Naive B cell (primary cell): ENCODE results near the gene HIVEP2. TPM values are rescaled to one million over a fixed set of nuclear protein-coding genes. Genes with fewer than 3 reads are reported as not detected.

Source experiments
- ATAC-seq, 2 donors: fragments of 150-1000 bp; cut with Tn5 transposase; 2 replicates each; pipeline ENCODE4 v1.10.0; 2021; ENCODE audit warnings: low read depth in 2 of 2, mild to moderate bottlenecking in 2 of 2, moderate library complexity in 2 of 2
- DNase-seq: peaks from one replicate; pipeline ENCODE4 v3.0.0; 2022
- H3K27ac Mint-ChIP-seq, 6 donors: one replicate each; pipeline ENCODE4 v1.8.0; 2020 to 2022; ENCODE audit warnings: mild to moderate bottlenecking in 6 of 6, mixed read lengths in 6 of 6, moderate library complexity in 5 of 6, inconsistent platforms in 2 of 6
- H3K27me3 Mint-ChIP-seq, 3 donors: one replicate each; pipeline ENCODE4 v1.8.0; 2021 to 2022; ENCODE audit warnings: mixed read lengths in 3 of 3, mild to moderate bottlenecking in 1 of 3
- H3K36me3 Mint-ChIP-seq, 2 donors: one replicate each; pipeline ENCODE4 v1.8.0; 2020 to 2022; ENCODE audit warnings: mixed read lengths in 2 of 2, inconsistent platforms in 1 of 2, mild to moderate bottlenecking in 1 of 2
- H3K4me1 Mint-ChIP-seq, 3 donors: one replicate each; pipeline ENCODE4 v1.8.0; 2020 to 2022; ENCODE audit warnings: mixed read lengths in 3 of 3, inconsistent platforms in 1 of 3, mild to moderate bottlenecking in 1 of 3, moderate library complexity in 1 of 3
- H3K4me3 Mint-ChIP-seq, 8 donors: one replicate each; pipeline ENCODE4 v1.8.0; 2020 to 2022; ENCODE audit warnings: mild to moderate bottlenecking in 8 of 8, mixed read lengths in 8 of 8, moderate library complexity in 8 of 8, inconsistent platforms in 2 of 8
- H3K9me3 Mint-ChIP-seq, 7 donors: one replicate each; pipeline ENCODE4 v1.8.0; 2020 to 2022; ENCODE audit warnings: mixed read lengths in 7 of 7, mild to moderate bottlenecking in 5 of 7, inconsistent platforms in 2 of 7, moderate library complexity in 1 of 7
- polyA plus RNA-seq, 6 donors: library from polyadenylated mRNA; unstranded; fragments of 300-500 nt; fragmentation: Illumina TruSeq; gene quantifications; one replicate each; pipeline ENCODE4 v1.2.3, GENCODE V29; 2021; ENCODE audit warnings: low read depth in 6 of 6

HIVEP2 gene
- polyA plus RNA-seq, 6 donors from 2014 or later, result 2.7 to 10.2 (median 5.4) TPM

- Mint-ChIP-seq H3K36me3 (peaks cover 0 to 1% of the 10 kb centered on the region in 2 donors), H3K27ac (peak overlapping the region; percentile 81 to 97 (median 90)), H3K4me1 (peaks cover 61 to 82% (median 74%) of the 10 kb centered on the region in 3 donors), H3K27me3 (no peaks in the 10 kb centered on the region), H3K4me3 (peak overlapping the region in 3 of 8 donors; percentile 14 to 59 (median 50)), H3K9me3 (peaks cover 0 to 2% (median 0%) of the 10 kb centered on the region in 7 donors)
- peak; percentile 24 to 27 for ATAC-seq
- DNase-seq, result no peak
Observed at GRCh38 chr6:142872376-142872775, 72.6 kb downstream of the HIVEP2 start.

GRCh38 chr6:142871910-142872331 is 73.1 kb downstream of the HIVEP2 start:
- peak; percentile 53 for DNase-seq
- no peaks in the 10 kb centered on the region for H3K9me3 Mint-ChIP-seq
- no peaks in the 10 kb centered on the region for H3K36me3 Mint-ChIP-seq
- peak overlapping the region; percentile 81 to 97 (median 91) for H3K27ac Mint-ChIP-seq
- ATAC-seq, result peak; percentile 87 to 93
- peaks cover 64 to 86% (median 79%) of the 10 kb centered on the region in 3 donors for H3K4me1 Mint-ChIP-seq
- H3K27me3 Mint-ChIP-seq, result no peaks in the 10 kb centered on the region
- peak overlapping the region in 7 of 8 donors; percentile 14 to 69 (median 41) for H3K4me3 Mint-ChIP-seq

- Mint-ChIP-seq H3K27ac (peak overlapping the region; percentile 15 to 90 (median 74)), H3K9me3 (no peaks in the 10 kb centered on the region), H3K4me1 (peaks cover 65 to 89% (median 81%) of the 10 kb centered on the region in 3 donors), H3K27me3 (no peaks in the 10 kb centered on the region), H3K36me3 (no peaks in the 10 kb centered on the region), H3K4me3 (no peak overlapping the region)
- no peak for ATAC-seq
- DNase-seq, result no peak
Observed at GRCh38 chr6:142870787-142871415, 74.1 kb downstream of the HIVEP2 start.

- ATAC-seq (no peak), DNase-seq (no peak)
- Mint-ChIP-seq H3K36me3 (no peaks in the 10 kb centered on the region), H3K4me1 (peaks cover 54 to 88% (median 79%) of the 10 kb centered on the region in 3 donors), H3K27ac (peak overlapping the region in 4 of 6 donors; percentile 8 to 93 (median 66)), H3K4me3 (no peak overlapping the region), H3K9me3 (no peaks in the 10 kb centered on the region), H3K27me3 (no peaks in the 10 kb centered on the region)
Observed at GRCh38 chr6:142868917-142869316, 76.1 kb downstream of the HIVEP2 start.

- Mint-ChIP-seq H3K36me3 (no peaks in the 10 kb centered on the region), H3K9me3 (no peaks in the 10 kb centered on the region), H3K27me3 (no peaks in the 10 kb centered on the region), H3K27ac (peak overlapping the region; percentile 77 to 95 (median 86)), H3K4me3 (peak overlapping the region; percentile 59 to 87 (median 80)), H3K4me1 (peaks cover 56 to 89% (median 77%) of the 10 kb centered on the region in 3 donors)
- ATAC-seq (peak; percentile 34 to 50), DNase-seq (no peak)
Observed at GRCh38 chr6:142867988-142868812, 76.8 kb downstream of the HIVEP2 start.

- H3K9me3 Mint-ChIP-seq, result no peaks in the 10 kb centered on the region
- H3K27me3 Mint-ChIP-seq, result no peaks in the 10 kb centered on the region
- DNase-seq (no peak), ATAC-seq (no peak)
- peak overlapping the region in 6 of 8 donors; percentile 59 to 84 (median 76) for H3K4me3 Mint-ChIP-seq
- H3K27ac Mint-ChIP-seq, result peak overlapping the region in 5 of 6 donors; percentile 64 to 93 (median 77)
- peaks cover 49 to 81% (median 69%) of the 10 kb centered on the region in 3 donors for H3K4me1 Mint-ChIP-seq
- H3K36me3 Mint-ChIP-seq, result no peaks in the 10 kb centered on the region
Observed at GRCh38 chr6:142867355-142867801, 77.6 kb downstream of the HIVEP2 start.

GRCh38 chr6:142863981-142864380 is 81.0 kb downstream of the HIVEP2 start:
- H3K4me3 Mint-ChIP-seq, result peak overlapping the region in 3 of 8 donors; percentile 0 to 48 (median 47)
- ATAC-seq (no peak), DNase-seq (no peak)
- H3K9me3 Mint-ChIP-seq, result no peaks in the 10 kb centered on the region
- H3K36me3 Mint-ChIP-seq, result peaks cover 0 to 10% of the 10 kb centered on the region in 2 donors
- peaks cover 47 to 74% (median 64%) of the 10 kb centered on the region in 3 donors for H3K4me1 Mint-ChIP-seq
- peak overlapping the region in 4 of 6 donors; percentile 57 to 75 (median 67) for H3K27ac Mint-ChIP-seq
- H3K27me3 Mint-ChIP-seq, result no peaks in the 10 kb centered on the region

- H3K4me3 Mint-ChIP-seq, result no peak overlapping the region
- no peak for DNase-seq
Observed at GRCh38 chr6:142861711-142862110, 83.3 kb downstream of the HIVEP2 start.

GRCh38 chr6:142860498-142860897 is 84.5 kb downstream of the HIVEP2 start:
- DNase-seq (no peak), ATAC-seq (no peak)
- Mint-ChIP-seq H3K27ac (peak overlapping the region in 5 of 6 donors; percentile 2 to 67 (median 39)), H3K36me3 (peaks cover 0 to 10% of the 10 kb centered on the region in 2 donors), H3K4me3 (peak overlapping the region in 2 of 8 donors; percentile 35 to 77), H3K27me3 (no peaks in the 10 kb centered on the region), H3K9me3 (no peaks in the 10 kb centered on the region), H3K4me1 (peaks cover 53 to 76% (median 71%) of the 10 kb centered on the region in 3 donors)

More at GRCh38 chr6:142861711-142862110, 83.3 kb downstream of the HIVEP2 start:
- peak overlapping the region; percentile 27 to 91 (median 55) for H3K27ac Mint-ChIP-seq
- no peak for ATAC-seq
- H3K27me3 Mint-ChIP-seq, result no peaks in the 10 kb centered on the region
- no peaks in the 10 kb centered on the region for H3K9me3 Mint-ChIP-seq
- peaks cover 0 to 10% of the 10 kb centered on the region in 2 donors for H3K36me3 Mint-ChIP-seq
- H3K4me1 Mint-ChIP-seq, result peaks cover 54 to 75% (median 69%) of the 10 kb centered on the region in 3 donors

- Mint-ChIP-seq H3K9me3 (peaks cover 0 to 5% (median 0%) of the 10 kb centered on the region in 7 donors), H3K4me1 (peaks cover 62 to 79% (median 78%) of the 10 kb centered on the region in 3 donors), H3K36me3 (peaks cover 0 to 10% of the 10 kb centered on the region in 2 donors), H3K27me3 (no peaks in the 10 kb centered on the region), H3K4me3 (peak overlapping the region; percentile 68 to 94 (median 88)), H3K27ac (peak overlapping the region; percentile 94 to 98 (median 96))
- ATAC-seq (peak; percentile 27 to 29), DNase-seq (no peak)
Observed at GRCh38 chr6:142857796-142858555, 87.0 kb downstream of the HIVEP2 start.

GRCh38 chr6:142857233-142857761 is 87.7 kb downstream of the HIVEP2 start:
- Mint-ChIP-seq H3K4me1 (peaks cover 67 to 86% (median 84%) of the 10 kb centered on the region in 3 donors), H3K27me3 (no peaks in the 10 kb centered on the region), H3K27ac (peak overlapping the region; percentile 94 to 98 (median 96)), H3K4me3 (peak overlapping the region; percentile 68 to 94 (median 88)), H3K36me3 (peaks cover 0 to 10% of the 10 kb centered on the region in 2 donors), H3K9me3 (peaks cover 0 to 5% (median 0%) of the 10 kb centered on the region in 7 donors)
- DNase-seq (peak; percentile 54), ATAC-seq (peak; percentile 43 to 58)

- H3K36me3 Mint-ChIP-seq, result peaks cover 0 to 10% of the 10 kb centered on the region in 2 donors
- H3K27me3 Mint-ChIP-seq, result no peaks in the 10 kb centered on the region
- peak; percentile 71 to 80 for ATAC-seq
- H3K4me3 Mint-ChIP-seq, result peak overlapping the region; percentile 68 to 94 (median 88)
- DNase-seq, result peak; percentile 65
- peak overlapping the region; percentile 94 to 98 (median 96) for H3K27ac Mint-ChIP-seq
- H3K9me3 Mint-ChIP-seq, result peaks cover 0 to 5% (median 0%) of the 10 kb centered on the region in 7 donors
- peaks cover 69 to 85% (median 83%) of the 10 kb centered on the region in 3 donors for H3K4me1 Mint-ChIP-seq
Observed at GRCh38 chr6:142856624-142857232, 88.2 kb downstream of the HIVEP2 start.
